Measurements from ENCODE around the gene ZNF763. TPM values are rescaled to one million over a fixed set of nuclear protein-coding genes. Genes with fewer than 3 reads are reported as not detected.

Gene ZNF763
- total RNA-seq, 4 donors from 2014 or later = 1.9 to 5.6 (median 3.8) TPM

DNA sequence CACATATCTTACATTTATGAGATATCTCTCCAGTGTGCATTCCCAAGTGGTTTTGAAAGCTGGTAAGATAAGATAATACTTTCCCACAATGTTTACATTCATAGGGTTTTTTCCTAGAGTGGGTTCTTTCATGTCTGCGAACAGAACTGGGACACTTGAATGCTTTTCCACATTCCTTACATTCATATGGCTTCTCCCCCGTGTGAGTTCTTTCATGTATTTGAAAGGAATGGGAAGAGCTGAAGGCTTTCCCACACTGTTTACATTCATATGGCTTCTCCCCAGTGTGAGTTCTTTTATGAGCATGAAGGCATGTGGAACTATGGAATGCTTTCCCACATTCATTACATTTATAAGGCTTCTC is 50.9 kb downstream of the ZNF763 start:
- TF ChIP-seq CTCF (IDR thresholded peaks at IDR 0.05) (no peak), POLR2AphosphoS5 (IDR thresholded peaks at IDR 0.05) (no peak), POLR2A (IDR thresholded peaks at IDR 0.05) (no peak), EP300 (IDR thresholded peaks at IDR 0.05) (no peak)
- H3K27ac ChIP-seq = no peak overlapping the region
- DNase-seq (ENCODE audit: low spot score in 2 of 2) = no peak
- WGBS = 89% methylated on average over 2 of the region's 2 CpGs
- no peaks in the 10 kb centered on the region for H3K4me1 ChIP-seq
- no peaks in the 10 kb centered on the region for H3K27me3 ChIP-seq
- H3K36me3 ChIP-seq = peaks cover 54% of the 10 kb centered on the region
- H3K9me3 ChIP-seq = peaks cover 47% of the 10 kb centered on the region
- H3K4me3 ChIP-seq = no peak overlapping the region

Other genes starting within 250 kb of the ZNF763 start
- gene ZNF823, start 226.1 kb upstream of the ZNF763 start, total RNA-seq = 10 to 100 TPM in 2 of 4 donors, 1 to 10 TPM in 2; 6.8 to 12.3 (median 10.1) TPM
- 1 to 10 TPM; 1.7 to 7.5 (median 3.9) TPM for gene ZNF441, start 198.0 kb upstream of the ZNF763 start, total RNA-seq
- 1 to 10 TPM in 1 of 4 donors, under 1 TPM in 2, not detected in 1; 0.48 to 1.4 (median 0.59) TPM for gene ZNF491, start 166.5 kb upstream of the ZNF763 start, total RNA-seq
- gene ZNF440, start 150.8 kb upstream of the ZNF763 start, total RNA-seq = 10 to 100 TPM; 54.1 to 81.2 (median 62.7) TPM
- 1 to 10 TPM; 5.4 to 8.9 (median 7.1) TPM for gene ZNF439, start 116.3 kb upstream of the ZNF763 start, total RNA-seq
- gene ZNF69, start 77.3 kb upstream of the ZNF763 start, total RNA-seq = 1 to 10 TPM; 1.3 to 6.7 (median 4.4) TPM
- 10 to 100 TPM in 3 of 4 donors, 1 to 10 TPM in 1; 10.0 to 34.0 (median 14.9) TPM for gene ZNF700, start 39.9 kb upstream of the ZNF763 start, total RNA-seq
- 10 to 100 TPM in 3 of 4 donors, 1 to 10 TPM in 1; 6.1 to 22.6 (median 10.4) TPM for gene ZNF433, start 70.6 kb downstream of the ZNF763 start, total RNA-seq
- 1 to 10 TPM in 2 of 4 donors, under 1 TPM in 1, not detected in 1; 0.34 to 1.3 (median 1.1) TPM for gene ZNF878, start 87.9 kb downstream of the ZNF763 start, total RNA-seq
- gene ZNF844, start 99.7 kb downstream of the ZNF763 start, total RNA-seq = 10 to 100 TPM; 11.5 to 18.1 (median 12.3) TPM
- gene ZNF20, start 175.3 kb downstream of the ZNF763 start, total RNA-seq = 1 to 10 TPM; 2.1 to 8.8 (median 3.9) TPM
- gene ZNF625, start 191.7 kb downstream of the ZNF763 start, total RNA-seq = 1 to 10 TPM; 2.4 to 5.1 (median 4.3) TPM
- gene ZNF136, start 198.1 kb downstream of the ZNF763 start, total RNA-seq = 10 to 100 TPM in 1 of 4 donors, 1 to 10 TPM in 3; 7.3 to 10.8 (median 8.4) TPM